HG03571 (cell line): ENCODE data around the gene ERBB4.
A peak's percentile ranks its signal among the peaks of the same experiment; 100 is the strongest.
"Not testable (repeated sequence)": the region's sequence is repeated elsewhere in the genome, so short reads cannot be mapped to it uniquely, and the experiment has no call there.

Source experiments
- ATAC-seq: cut with Tn5 transposase; IDR thresholded peaks from one replicate; pipeline ENCODE4 v1.9.1; 2021; ENCODE audit not compliant: unreplicated experiment

Gene ERBB4

GRCh38 chr2:212021947-212022346 is 516.7 kb downstream of the ERBB4 start:
- ATAC-seq, result no peak

GRCh38 chr2:212015588-212015987 is 523.0 kb downstream of the ERBB4 start:
- ATAC-seq, result no peak

DNA sequence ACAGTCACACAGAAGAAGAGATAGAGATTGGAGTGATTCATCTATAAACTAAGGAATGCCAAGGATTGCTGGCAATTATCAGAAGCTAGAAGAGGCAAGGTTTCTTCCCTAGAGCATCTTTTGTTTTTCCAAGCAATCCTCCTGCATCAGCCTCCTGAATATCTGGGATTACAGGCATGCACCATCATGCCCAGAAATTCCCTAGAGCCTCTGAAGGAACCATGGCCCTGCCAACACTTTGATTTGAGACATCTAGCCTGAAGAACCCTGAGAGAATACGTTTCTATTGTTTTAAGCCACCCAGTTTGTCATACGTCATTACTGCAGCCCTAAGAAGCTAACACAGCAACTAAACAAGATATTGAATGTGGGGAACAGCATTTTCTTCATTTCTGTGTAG is 525.0 kb downstream of the ERBB4 start:
- ATAC-seq, result no peak

DNA sequence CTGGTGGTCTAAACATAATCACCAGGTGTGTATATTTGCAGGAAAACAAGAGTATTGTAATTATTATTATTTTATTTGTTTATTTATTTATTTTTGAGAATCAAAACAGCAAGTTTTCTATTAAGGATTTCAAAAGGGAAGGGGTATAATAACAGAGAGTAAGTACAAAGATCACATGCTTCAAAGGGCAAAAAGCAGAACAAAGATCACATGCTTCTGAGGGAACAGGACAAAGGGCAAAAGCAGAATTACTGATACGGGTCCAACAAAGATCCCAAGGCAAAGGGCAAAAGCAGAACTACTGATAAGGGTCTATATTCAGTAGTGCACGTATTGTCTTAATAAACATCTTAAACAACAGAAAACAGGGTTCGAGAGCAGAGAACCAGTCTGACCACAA is 528.3 kb downstream of the ERBB4 start:
- not testable (repeated sequence) for ATAC-seq

DNA sequence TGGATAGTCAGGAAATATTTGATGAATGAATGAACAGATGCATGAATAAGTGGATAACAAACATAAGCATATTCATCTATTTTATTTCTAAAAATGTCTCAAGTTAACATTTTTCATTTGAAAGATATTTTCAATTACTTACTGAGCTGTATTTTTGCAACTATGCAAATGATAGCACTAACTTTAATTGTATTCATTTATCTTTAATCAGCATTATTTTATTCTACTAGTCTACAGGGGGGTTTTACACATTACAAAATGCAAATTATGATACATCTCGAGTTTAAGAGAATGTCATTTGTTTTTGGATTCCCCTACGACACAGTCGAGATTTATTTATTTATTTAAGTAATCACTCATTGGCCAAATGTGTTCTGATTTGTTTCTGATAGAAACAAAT is 530.6 kb downstream of the ERBB4 start:
- no peak for ATAC-seq

- no peak for ATAC-seq
Observed at GRCh38 chr2:212005085-212005671, 533.4 kb downstream of the ERBB4 start.

- no peak for ATAC-seq
Observed at GRCh38 chr2:212001325-212001724, 537.3 kb downstream of the ERBB4 start.

GRCh38 chr2:211996857-211997256 is 541.7 kb downstream of the ERBB4 start:
- ATAC-seq, result no peak

DNA sequence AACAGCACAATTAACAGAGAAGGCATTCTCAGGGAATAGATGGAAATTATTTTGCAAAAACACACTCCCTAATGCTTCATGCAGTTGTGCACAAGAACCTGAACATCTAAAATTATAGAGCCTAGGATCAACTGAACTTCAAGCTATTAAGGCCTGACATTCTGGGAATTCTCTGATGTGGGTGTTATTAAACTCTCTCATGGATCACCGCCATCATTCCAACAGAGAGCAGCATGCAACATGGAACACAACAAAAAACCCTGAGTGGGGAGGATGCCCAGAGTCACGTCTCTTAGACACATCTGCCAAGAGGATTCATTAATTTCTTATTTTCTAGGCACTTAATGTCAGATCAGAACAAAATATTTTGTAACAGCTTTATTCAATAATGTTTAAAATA is 543.8 kb downstream of the ERBB4 start:
- ATAC-seq, result no peak

DNA sequence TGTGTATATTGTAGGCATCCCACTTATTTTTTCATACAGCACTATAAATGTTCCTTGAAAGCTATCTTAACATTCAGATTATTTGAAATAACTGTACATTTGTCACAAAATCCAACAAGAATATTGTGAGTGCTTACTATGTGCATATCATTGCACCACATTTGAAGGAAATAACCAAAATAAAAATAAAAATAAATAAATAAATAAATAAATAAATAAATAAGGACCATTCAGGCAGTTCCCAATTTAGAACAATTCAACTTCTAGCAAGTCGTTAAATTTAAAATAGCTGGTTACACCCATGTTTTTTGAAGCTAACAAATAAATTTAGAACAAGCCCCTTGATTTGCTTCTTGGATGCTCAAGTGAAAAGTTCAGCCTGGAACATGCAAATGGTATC is 548.3 kb downstream of the ERBB4 start:
- no peak for ATAC-seq

DNA sequence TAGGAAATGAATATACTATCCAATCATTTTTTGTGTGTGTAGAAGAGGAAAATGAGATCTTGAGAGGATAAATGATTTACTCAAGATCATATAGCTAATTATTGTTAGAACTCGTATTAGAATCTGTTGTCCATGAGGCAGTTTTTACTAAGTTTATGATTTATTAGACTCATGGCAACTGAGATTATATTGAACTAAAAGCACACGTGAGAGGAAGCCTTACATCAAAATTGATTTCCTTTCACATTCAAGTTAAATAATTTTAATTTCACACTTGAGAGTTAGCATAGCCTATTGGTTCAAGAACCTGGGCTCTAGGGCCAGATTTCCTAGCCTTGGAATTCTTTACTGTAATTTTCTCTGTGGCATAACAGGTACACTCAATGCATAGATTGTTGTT is 552.3 kb downstream of the ERBB4 start:
- no peak for ATAC-seq

GRCh38 chr2:211985393-211985792 is 553.2 kb downstream of the ERBB4 start:
- no peak for ATAC-seq

- ATAC-seq, result no peak
Observed at GRCh38 chr2:211982162-211982561, 556.4 kb downstream of the ERBB4 start.

GRCh38 chr2:211981451-211981850 is 557.2 kb downstream of the ERBB4 start:
- no peak for ATAC-seq

GRCh38 chr2:211976076-211976475 is 562.5 kb downstream of the ERBB4 start:
- ATAC-seq, result no peak

- ATAC-seq, result no peak
Observed at GRCh38 chr2:211967234-211967633, 571.4 kb downstream of the ERBB4 start.

DNA sequence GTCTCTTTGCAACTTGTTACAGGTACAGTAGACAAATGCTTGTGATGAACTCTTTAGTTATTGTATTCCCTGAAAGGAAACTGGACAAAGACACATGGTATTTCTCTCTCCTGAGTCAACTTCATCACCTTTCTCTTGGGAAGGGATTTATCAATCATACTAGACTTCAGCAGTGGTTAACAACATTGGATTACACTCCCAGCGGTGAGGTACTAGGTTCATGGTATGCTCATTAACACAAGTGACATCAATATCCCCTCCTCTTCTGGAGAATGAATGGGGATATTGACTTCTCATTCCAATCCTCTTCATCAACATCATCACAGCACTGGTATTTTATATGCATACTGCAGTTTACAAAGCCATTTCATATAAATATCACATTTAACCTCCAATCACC is 574.6 kb downstream of the ERBB4 start:
- ATAC-seq, result no peak

- ATAC-seq, result peak; percentile 50
Observed at GRCh38 chr2:211957799-211958198, 580.8 kb downstream of the ERBB4 start.

GRCh38 chr2:211955648-211956047 is 583.0 kb downstream of the ERBB4 start:
- ATAC-seq, result no peak

DNA sequence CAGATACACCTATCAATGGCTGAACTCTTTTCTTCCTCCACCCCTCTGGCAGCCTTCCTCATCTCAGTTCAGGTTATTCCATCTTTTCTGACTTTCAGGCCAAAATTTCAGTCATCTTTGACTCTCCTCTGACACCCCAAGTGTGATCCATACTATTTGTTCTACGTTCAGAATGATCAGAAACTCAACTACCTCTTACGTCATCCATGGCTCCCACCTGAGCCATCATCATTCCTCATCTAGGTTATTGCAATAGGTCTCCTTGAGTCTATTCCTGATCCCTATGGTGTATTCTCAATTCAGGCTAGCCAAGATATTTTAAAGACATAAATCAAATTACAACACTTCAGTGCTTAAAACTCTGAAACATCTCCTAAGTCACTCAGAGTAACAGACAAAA is 589.7 kb downstream of the ERBB4 start:
- ATAC-seq, result no peak

GRCh38 chr2:211946960-211947359 is 591.6 kb downstream of the ERBB4 start:
- no peak for ATAC-seq

DNA sequence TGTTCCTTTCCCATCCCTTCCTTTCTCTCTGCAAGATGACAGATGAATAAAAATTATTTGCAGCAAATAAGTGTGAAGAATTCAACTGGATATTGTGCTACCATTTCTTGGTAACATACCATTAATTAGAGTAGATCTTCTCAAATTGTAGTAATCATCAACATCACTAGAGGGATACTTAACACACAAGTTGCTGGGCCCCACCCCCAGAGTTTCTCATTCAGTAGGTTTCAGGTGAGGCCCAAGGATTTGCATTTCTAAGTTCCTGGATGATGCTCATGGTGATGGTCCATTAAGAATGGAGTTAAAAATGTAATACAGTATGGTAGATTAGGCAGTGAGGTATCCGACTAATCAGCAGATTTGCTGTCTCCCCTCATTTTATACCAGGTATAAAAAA is 594.0 kb downstream of the ERBB4 start:
- no peak for ATAC-seq

DNA sequence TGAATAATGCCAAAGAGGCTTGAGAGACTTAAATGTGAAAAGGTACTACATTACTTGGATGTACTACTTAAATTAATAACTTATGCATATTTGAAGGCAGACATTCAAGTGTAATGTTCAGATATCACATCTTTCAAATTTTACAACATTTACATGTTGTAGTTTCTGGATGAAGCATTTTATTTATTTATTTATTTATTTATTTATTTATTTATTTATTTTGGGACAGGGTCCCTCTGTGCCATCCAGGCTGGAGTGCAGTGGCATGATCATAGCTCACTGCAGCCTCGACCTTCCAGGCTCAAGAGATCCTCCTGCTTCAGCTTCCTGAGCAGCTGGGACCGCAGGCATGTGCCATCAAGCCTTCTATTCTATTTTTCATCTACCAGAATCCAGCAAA is 596.4 kb downstream of the ERBB4 start:
- no peak for ATAC-seq
